ENCODE measurements around the gene ZNF10. TPM values are rescaled to one million over a fixed set of nuclear protein-coding genes. Genes with fewer than 3 reads are reported as not detected.
A peak's percentile ranks its signal among the peaks of the same experiment; 100 is the strongest.

Gene ZNF10
- total RNA-seq, 3 donors from 2014 or later = 12.8 to 35.0 (median 13.4) TPM

GRCh38 chr12:133107121-133107520 is 23.3 kb upstream of the ZNF10 start:
- no peaks in the 10 kb centered on the region for H3K4me1 ChIP-seq

GRCh38 chr12:133108150-133108549 is 22.3 kb upstream of the ZNF10 start:
- intact Hi-C loops (cut with DNase I; ENCODE audit: low total_unique reads) = no loop called here
- H3K36me3 ChIP-seq = peaks cover 24% of the 10 kb centered on the region
- H3K4me3 ChIP-seq = no peak overlapping the region
- no peaks in the 10 kb centered on the region for H3K4me1 ChIP-seq
- TF ChIP-seq CTCF (IDR thresholded peaks at IDR 0.05) (no peak), POLR2A (IDR thresholded peaks at IDR 0.05) (no peak), POLR2AphosphoS5 (IDR thresholded peaks at IDR 0.05) (no peak)
- no peak overlapping the region for H3K27ac ChIP-seq
- H3K9me3 ChIP-seq = peaks cover 95 to 100% of the 10 kb centered on the region in 2 donors
- no peak for DNase-seq (ENCODE audit: low spot score in 2 of 2)
- no peaks in the 10 kb centered on the region for H3K27me3 ChIP-seq

More at GRCh38 chr12:133107121-133107520, 23.3 kb upstream of the ZNF10 start:
- DNase-seq (ENCODE audit: low spot score in 2 of 2) = no peak
- Histone ChIP-seq H3K36me3 (peaks cover 30% of the 10 kb centered on the region), H3K9me3 (peaks cover 96 to 100% of the 10 kb centered on the region in 2 donors), H3K27ac (no peak overlapping the region), H3K27me3 (no peaks in the 10 kb centered on the region), H3K4me3 (no peak overlapping the region)
- no peak for TF ChIP-seq CTCF (IDR thresholded peaks at IDR 0.05)
- no peak for TF ChIP-seq POLR2AphosphoS5 (IDR thresholded peaks at IDR 0.05)
- no peak for TF ChIP-seq POLR2A (IDR thresholded peaks at IDR 0.05)
- intact Hi-C loops (cut with DNase I; ENCODE audit: low total_unique reads) = no loop called here

- peaks cover 9% of the 10 kb centered on the region for H3K36me3 ChIP-seq
- intact Hi-C loops (cut with DNase I; ENCODE audit: low total_unique reads) = loop anchor here (2.0 kb wide), 1 partner anchor 78 kb away; no protein-coding TSS in a partner anchor
- TF ChIP-seq POLR2AphosphoS5 (IDR thresholded peaks at IDR 0.05) (no peak), CTCF (IDR thresholded peaks at IDR 0.05) (no peak), POLR2A (IDR thresholded peaks at IDR 0.05) (no peak)
- DNase-seq (ENCODE audit: low spot score in 2 of 2) = no peak
- peaks cover 97 to 100% of the 10 kb centered on the region in 2 donors for H3K9me3 ChIP-seq
- no peaks in the 10 kb centered on the region for H3K4me1 ChIP-seq
- H3K27ac ChIP-seq = no peak overlapping the region
- H3K27me3 ChIP-seq = no peaks in the 10 kb centered on the region
- H3K4me3 ChIP-seq = no peak overlapping the region
These were observed 9.8 kb upstream of the ZNF10 start for GRCh38 chr12:133120385-133121191.

- no peak for DNase-seq (ENCODE audit: low spot score in 2 of 2)
- H3K36me3 ChIP-seq = peaks cover 9% of the 10 kb centered on the region
- intact Hi-C loops (cut with DNase I; ENCODE audit: low total_unique reads) = no loop called here
- TF ChIP-seq CTCF (IDR thresholded peaks at IDR 0.05) (no peak), POLR2A (IDR thresholded peaks at IDR 0.05) (no peak), POLR2AphosphoS5 (IDR thresholded peaks at IDR 0.05) (no peak)
- H3K9me3 ChIP-seq = peaks cover 87 to 89% of the 10 kb centered on the region in 2 donors
- H3K4me3 ChIP-seq = no peak overlapping the region
- H3K27ac ChIP-seq = no peak overlapping the region
- no peaks in the 10 kb centered on the region for H3K27me3 ChIP-seq
- no peaks in the 10 kb centered on the region for H3K4me1 ChIP-seq
These were observed 5.8 kb upstream of the ZNF10 start for GRCh38 chr12:133124674-133125073.

- H3K9me3 ChIP-seq = peaks cover 56 to 62% of the 10 kb centered on the region in 2 donors
- H3K4me3 ChIP-seq = peak overlapping the region; percentile 79 to 95 (median 86)
- H3K4me1 ChIP-seq = no peaks in the 10 kb centered on the region
- peaks cover 9% of the 10 kb centered on the region for H3K36me3 ChIP-seq
- DNase-seq (ENCODE audit: low spot score in 2 of 2) = no peak
- H3K27me3 ChIP-seq = no peaks in the 10 kb centered on the region
- TF ChIP-seq POLR2AphosphoS5 (IDR thresholded peaks at IDR 0.05) = no peak
- TF ChIP-seq POLR2A (IDR thresholded peaks at IDR 0.05) = no peak
- TF ChIP-seq CTCF (IDR thresholded peaks at IDR 0.05) = no peak
- H3K27ac ChIP-seq = peak overlapping the region; percentile 96 to 98
- intact Hi-C loops (cut with DNase I; ENCODE audit: low total_unique reads) = no loop called here
These were observed 924 bp upstream of the ZNF10 start for GRCh38 chr12:133129368-133130037.
